Loucy (cell line): ENCODE results near the gene SDCBP2.

Source experiments
- H2AFZ ChIP-seq: fragments of 200-600 bp; sonication (generic); 2 replicates; pipeline ENCODE4 v1.6.0; 2016; ENCODE audit warnings: antibody characterized with exemption, mild to moderate bottlenecking, low read length, moderate library complexity
- H3F3A ChIP-seq: fragments of 200-600 bp; 2 replicates; pipeline ENCODE4 v1.6.0; 2016; ENCODE audit warnings: antibody characterized with exemption, low read depth, mild to moderate bottlenecking
- H3K27me3 ChIP-seq: fragments of 200-600 bp; sonication (generic); 2 replicates; pipeline ENCODE4 v1.6.1; 2014; ENCODE audit warnings: low read length, mild to moderate bottlenecking; ENCODE audit not compliant: insufficient read depth, poor library complexity, severe bottlenecking
- H3K36me3 ChIP-seq: fragments of 200-600 bp; sonication (generic); 2 replicates; pipeline ENCODE4 v1.6.1; 2016; ENCODE audit warnings: low read length; ENCODE audit not compliant: insufficient read depth
- H3K4me1 ChIP-seq: fragments of 200-600 bp; sonication (generic); 2 replicates; pipeline ENCODE4 v1.5.1; 2014; ENCODE audit warnings: low read length, mild to moderate bottlenecking; ENCODE audit not compliant: insufficient read depth, poor library complexity, severe bottlenecking
- H3K4me2 ChIP-seq: fragments of 200-600 bp; sonication (generic); 2 replicates; pipeline ENCODE4 v1.6.0; 2014; ENCODE audit warnings: antibody characterized with exemption, low read length, low read depth, mild to moderate bottlenecking; ENCODE audit not compliant: poor library complexity, severe bottlenecking
- H3K4me3 ChIP-seq: fragments of 200-600 bp; sonication (generic); 2 replicates; pipeline ENCODE4 v1.5.1; 2014; ENCODE audit warnings: low read length, mild to moderate bottlenecking, mixed read lengths; ENCODE audit not compliant: poor library complexity, severe bottlenecking
- H3K79me2 ChIP-seq: fragments of 200-600 bp; sonication (generic); 2 replicates; pipeline ENCODE4 v1.6.1; 2014; ENCODE audit warnings: low read length; ENCODE audit not compliant: insufficient read depth
- H3K9ac ChIP-seq: fragments of 200-600 bp; sonication (generic); 2 replicates; pipeline ENCODE4 v1.6.0; 2014; ENCODE audit warnings: mild to moderate bottlenecking, low read depth, low read length, moderate library complexity; ENCODE audit not compliant: poor library complexity, severe bottlenecking
- H3K9me2 ChIP-seq: fragments of 200-600 bp; sonication (generic); replicated peaks from 2 replicates; pipeline ENCODE4 v1.6.1; 2016; ENCODE audit warnings: low read depth, low read length, mixed read lengths
- H3K9me3 ChIP-seq: fragments of 200-600 bp; sonication (generic); 2 replicates; pipeline ENCODE4 v1.6.1; 2014; ENCODE audit warnings: mild to moderate bottlenecking, antibody characterized with exemption, low read length, low read depth; ENCODE audit not compliant: insufficient read depth
- H4K20me1 ChIP-seq: fragments of 200-600 bp; sonication (generic); 2 replicates; pipeline ENCODE4 v1.6.0; 2014; ENCODE audit warnings: antibody characterized with exemption, low read length, mild to moderate bottlenecking; ENCODE audit not compliant: insufficient read depth, poor library complexity, severe bottlenecking
- EZH2phosphoT487 ChIP-seq: fragments of 200-600 bp; IDR thresholded peaks from 2 replicates; pipeline ENCODE4 v1.6.1; 2018; ENCODE audit warnings: antibody characterized with exemption, mild to moderate bottlenecking, moderate library complexity, borderline replicate concordance
- TF ChIP-seq, protein P1 (sequence below): fragments of 200-600 bp; sonication (generic); conservative IDR thresholded peaks from 2 replicates; pipeline ENCODE4 v1.5.1; 2014; ENCODE audit warnings: mild to moderate bottlenecking, antibody characterized with exemption, low read length

Gene SDCBP2

DNA sequence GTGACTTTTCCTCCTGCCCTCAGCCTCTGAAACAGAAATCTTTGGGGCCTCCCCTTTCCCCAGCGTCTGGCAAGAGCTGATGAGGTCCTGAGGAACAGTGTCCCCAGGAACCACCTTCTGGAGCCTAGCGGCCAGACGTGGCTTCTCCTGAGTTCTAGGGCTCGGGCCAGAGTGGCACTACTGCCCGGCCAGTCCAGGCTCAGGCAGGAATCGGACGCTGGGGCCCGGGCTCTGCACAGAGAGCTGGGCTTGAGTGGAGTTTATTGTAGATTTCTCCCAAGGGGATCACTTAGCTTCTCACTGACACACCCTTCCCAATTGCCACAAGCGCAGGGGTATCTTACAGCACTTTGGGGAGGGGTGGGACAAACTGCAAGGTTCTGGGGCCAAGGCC is 20.2 kb downstream of the SDCBP2 start:
- no peak overlapping the region for H3K9ac ChIP-seq
- H2AFZ ChIP-seq, result no peak overlapping the region
- H3K4me2 ChIP-seq, result no peak overlapping the region
- 0 out of 2 replicates have a peak, but pooled peaks cover 2% of the 10 kb centered on the region for H3F3A ChIP-seq
- peaks cover 3% of the 10 kb centered on the region for H3K4me1 ChIP-seq
- no peaks in the 10 kb centered on the region for H3K9me3 ChIP-seq
- no peaks in the 10 kb centered on the region for H3K36me3 ChIP-seq
- no peak overlapping the region for H3K4me3 ChIP-seq
- H3K9me2 ChIP-seq, result no peaks in the 10 kb centered on the region
- no peak for TF ChIP-seq EZH2phosphoT487
- TF ChIP-seq, protein P1, sequence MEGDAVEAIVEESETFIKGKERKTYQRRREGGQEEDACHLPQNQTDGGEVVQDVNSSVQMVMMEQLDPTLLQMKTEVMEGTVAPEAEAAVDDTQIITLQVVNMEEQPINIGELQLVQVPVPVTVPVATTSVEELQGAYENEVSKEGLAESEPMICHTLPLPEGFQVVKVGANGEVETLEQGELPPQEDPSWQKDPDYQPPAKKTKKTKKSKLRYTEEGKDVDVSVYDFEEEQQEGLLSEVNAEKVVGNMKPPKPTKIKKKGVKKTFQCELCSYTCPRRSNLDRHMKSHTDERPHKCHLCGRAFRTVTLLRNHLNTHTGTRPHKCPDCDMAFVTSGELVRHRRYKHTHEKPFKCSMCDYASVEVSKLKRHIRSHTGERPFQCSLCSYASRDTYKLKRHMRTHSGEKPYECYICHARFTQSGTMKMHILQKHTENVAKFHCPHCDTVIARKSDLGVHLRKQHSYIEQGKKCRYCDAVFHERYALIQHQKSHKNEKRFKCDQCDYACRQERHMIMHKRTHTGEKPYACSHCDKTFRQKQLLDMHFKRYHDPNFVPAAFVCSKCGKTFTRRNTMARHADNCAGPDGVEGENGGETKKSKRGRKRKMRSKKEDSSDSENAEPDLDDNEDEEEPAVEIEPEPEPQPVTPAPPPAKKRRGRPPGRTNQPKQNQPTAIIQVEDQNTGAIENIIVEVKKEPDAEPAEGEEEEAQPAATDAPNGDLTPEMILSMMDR, result no peak
- no peaks in the 10 kb centered on the region for H3K79me2 ChIP-seq
- H4K20me1 ChIP-seq, result no peaks in the 10 kb centered on the region
- no peaks in the 10 kb centered on the region for H3K27me3 ChIP-seq

DNA sequence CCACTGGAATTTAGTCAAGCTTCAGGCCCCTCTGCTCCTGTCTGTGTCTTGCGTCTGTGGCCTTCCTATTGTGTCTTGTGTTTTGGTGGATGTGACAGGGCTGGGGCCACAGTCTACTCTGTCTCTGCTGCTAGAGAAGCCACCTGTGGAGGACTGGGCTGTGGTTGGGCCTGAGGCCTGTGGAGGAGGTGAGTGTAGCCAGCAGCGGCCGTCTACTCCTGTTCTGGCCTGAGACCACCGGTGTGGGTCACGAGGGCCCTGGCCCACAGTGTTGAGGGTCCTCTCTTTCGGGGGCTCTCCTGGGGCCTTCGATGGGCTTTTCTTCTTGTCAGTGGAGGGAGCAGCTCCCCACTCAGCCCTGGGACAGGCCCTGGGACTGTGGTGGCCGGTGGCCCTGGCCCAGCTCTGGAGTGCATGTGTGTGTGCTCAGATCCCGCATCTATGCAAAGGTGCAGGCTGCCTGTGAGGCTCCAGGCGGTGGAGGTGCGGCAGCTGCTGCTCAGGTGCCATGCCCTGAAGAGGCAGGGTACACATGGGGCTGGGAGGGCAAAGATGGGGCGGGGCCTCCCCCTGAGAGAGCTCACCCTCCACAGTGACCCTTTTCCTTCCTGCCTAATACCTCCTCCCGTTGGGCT is 20.8 kb downstream of the SDCBP2 start:
- Histone ChIP-seq H3F3A (0 out of 2 replicates have a peak, but pooled peaks cover 2% of the 10 kb centered on the region), H3K27me3 (no peaks in the 10 kb centered on the region), H3K4me3 (no peak overlapping the region), H3K4me1 (no peaks in the 10 kb centered on the region), H2AFZ (no peak overlapping the region), H3K9me3 (no peaks in the 10 kb centered on the region), H3K79me2 (no peaks in the 10 kb centered on the region), H3K36me3 (no peaks in the 10 kb centered on the region), H3K9me2 (no peaks in the 10 kb centered on the region), H3K9ac (no peak overlapping the region), H4K20me1 (no peaks in the 10 kb centered on the region), H3K4me2 (no peak overlapping the region)
- TF ChIP-seq, protein P1, result no peak
- no peak for TF ChIP-seq EZH2phosphoT487

DNA sequence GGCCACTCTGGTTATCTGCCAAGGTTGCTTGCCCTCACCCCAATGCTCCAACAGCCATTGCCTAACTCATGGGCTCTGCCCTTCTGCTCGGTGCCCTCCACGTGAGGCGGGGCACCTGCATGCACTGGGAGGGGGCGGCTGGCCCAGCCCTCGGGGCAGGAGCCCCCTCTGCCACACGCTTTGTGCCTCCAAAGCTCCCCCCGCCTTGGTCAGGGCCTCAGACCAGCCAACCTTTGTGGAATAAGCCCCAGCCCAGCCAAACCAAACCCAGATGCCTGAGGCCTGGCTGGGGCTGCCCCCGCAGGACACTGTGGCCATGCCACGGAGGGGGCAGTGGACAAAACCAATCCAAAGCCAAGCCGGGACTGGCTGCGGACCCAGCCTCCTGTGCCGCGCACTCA is 21.4 kb downstream of the SDCBP2 start:
- no peaks in the 10 kb centered on the region for H3K27me3 ChIP-seq
- H2AFZ ChIP-seq, result no peak overlapping the region
- no peaks in the 10 kb centered on the region for H3K9me2 ChIP-seq
- TF ChIP-seq, protein P1, result no peak
- no peak for TF ChIP-seq EZH2phosphoT487
- 0 out of 2 replicates have a peak, but pooled peaks cover 2% of the 10 kb centered on the region for H3F3A ChIP-seq
- no peaks in the 10 kb centered on the region for H4K20me1 ChIP-seq
- H3K4me1 ChIP-seq, result no peaks in the 10 kb centered on the region
- no peaks in the 10 kb centered on the region for H3K9me3 ChIP-seq
- no peaks in the 10 kb centered on the region for H3K36me3 ChIP-seq
- H3K4me3 ChIP-seq, result no peak overlapping the region
- H3K9ac ChIP-seq, result no peak overlapping the region
- H3K79me2 ChIP-seq, result no peaks in the 10 kb centered on the region
- H3K4me2 ChIP-seq, result no peak overlapping the region
